ENCODE results near the gene NEK1.
"Not testable (repeated sequence)": the region's sequence is repeated elsewhere in the genome, so short reads cannot be mapped to it uniquely, and the experiment has no call there.

The NEK1 gene

GRCh38 chr4:169428376-169428775 lies 184.0 kb downstream of the NEK1 start:
- no peak for FAIRE-seq
- TF ChIP-seq POLR2AphosphoS5 (IDR thresholded peaks at IDR 0.05; ENCODE audit: low read depth, low read length) (no peak), POLR2A (IDR thresholded peaks at IDR 0.05; ENCODE audit: low read depth, low read length) (no peak), TAF1 (IDR thresholded peaks at IDR 0.05; ENCODE audit: borderline replicate concordance, low read depth, low read length) (no peak)
- DNase-seq (ENCODE audit: insufficient read length): no peak

- FAIRE-seq; DNase-seq (ENCODE audit: insufficient read length): not testable (repeated sequence)
Observed at GRCh38 chr4:169427727-169428126, 184.7 kb downstream of the NEK1 start.

- no peak for TF ChIP-seq TAF1 (IDR thresholded peaks at IDR 0.05; ENCODE audit: borderline replicate concordance, low read depth, low read length)
- no peak for TF ChIP-seq POLR2AphosphoS5 (IDR thresholded peaks at IDR 0.05; ENCODE audit: low read depth, low read length)
- no peak for TF ChIP-seq POLR2A (IDR thresholded peaks at IDR 0.05; ENCODE audit: low read depth, low read length)
- DNase-seq (ENCODE audit: insufficient read length): no peak
- FAIRE-seq: no peak
Observed at GRCh38 chr4:169420291-169420690, 192.1 kb downstream of the NEK1 start.

- DNase-seq (ENCODE audit: insufficient read length) (no peak), FAIRE-seq (no peak)
- TF ChIP-seq POLR2AphosphoS5 (IDR thresholded peaks at IDR 0.05; ENCODE audit: low read depth, low read length) (no peak), TAF1 (IDR thresholded peaks at IDR 0.05; ENCODE audit: borderline replicate concordance, low read depth, low read length) (no peak), POLR2A (IDR thresholded peaks at IDR 0.05; ENCODE audit: low read depth, low read length) (no peak)
Observed at GRCh38 chr4:169418846-169419245, 193.5 kb downstream of the NEK1 start.

- TF ChIP-seq POLR2AphosphoS5 (IDR thresholded peaks at IDR 0.05; ENCODE audit: low read depth, low read length) (no peak), TAF1 (IDR thresholded peaks at IDR 0.05; ENCODE audit: borderline replicate concordance, low read depth, low read length) (no peak), POLR2A (IDR thresholded peaks at IDR 0.05; ENCODE audit: low read depth, low read length) (no peak)
- FAIRE-seq (no peak), DNase-seq (ENCODE audit: insufficient read length) (no peak)
Observed at GRCh38 chr4:169417629-169418282, 194.6 kb downstream of the NEK1 start.

GRCh38 chr4:169416997-169417396 lies 195.4 kb downstream of the NEK1 start:
- no peak for DNase-seq (ENCODE audit: insufficient read length)
- peak; percentile 27 for FAIRE-seq
- no peak for TF ChIP-seq POLR2A (IDR thresholded peaks at IDR 0.05; ENCODE audit: low read depth, low read length)
- TF ChIP-seq POLR2AphosphoS5 (IDR thresholded peaks at IDR 0.05; ENCODE audit: low read depth, low read length): no peak
- no peak for TF ChIP-seq TAF1 (IDR thresholded peaks at IDR 0.05; ENCODE audit: borderline replicate concordance, low read depth, low read length)

- FAIRE-seq: no peak
- TF ChIP-seq POLR2AphosphoS5 (IDR thresholded peaks at IDR 0.05; ENCODE audit: low read depth, low read length) (no peak), TAF1 (IDR thresholded peaks at IDR 0.05; ENCODE audit: borderline replicate concordance, low read depth, low read length) (no peak), POLR2A (IDR thresholded peaks at IDR 0.05; ENCODE audit: low read depth, low read length) (no peak)
Observed at GRCh38 chr4:169416461-169416860, 195.9 kb downstream of the NEK1 start.

GRCh38 chr4:169414913-169415312 lies 197.5 kb downstream of the NEK1 start:
- FAIRE-seq (no peak), DNase-seq (ENCODE audit: insufficient read length) (no peak)
- TF ChIP-seq POLR2A (IDR thresholded peaks at IDR 0.05; ENCODE audit: low read depth, low read length) (no peak), POLR2AphosphoS5 (IDR thresholded peaks at IDR 0.05; ENCODE audit: low read depth, low read length) (no peak), TAF1 (IDR thresholded peaks at IDR 0.05; ENCODE audit: borderline replicate concordance, low read depth, low read length) (no peak)

More at GRCh38 chr4:169416461-169416860, 195.9 kb downstream of the NEK1 start:
- no peak for DNase-seq (ENCODE audit: insufficient read length)

GRCh38 chr4:169412046-169412445 lies 200.3 kb downstream of the NEK1 start:
- TF ChIP-seq TAF1 (IDR thresholded peaks at IDR 0.05; ENCODE audit: borderline replicate concordance, low read depth, low read length): no peak
- no peak for TF ChIP-seq POLR2A (IDR thresholded peaks at IDR 0.05; ENCODE audit: low read depth, low read length)
- no peak for TF ChIP-seq POLR2AphosphoS5 (IDR thresholded peaks at IDR 0.05; ENCODE audit: low read depth, low read length)
- FAIRE-seq: peak; percentile 60

GRCh38 chr4:169410839-169411770 lies 201.3 kb downstream of the NEK1 start:
- TF ChIP-seq POLR2A (IDR thresholded peaks at IDR 0.05; ENCODE audit: low read depth, low read length) (peak; percentile 60; the same call in 1 of the 2 replicates), TAF1 (IDR thresholded peaks at IDR 0.05; ENCODE audit: borderline replicate concordance, low read depth, low read length) (no peak), POLR2AphosphoS5 (IDR thresholded peaks at IDR 0.05; ENCODE audit: low read depth, low read length) (peak; percentile 60; the same call in 1 of the 2 replicates)
- peak; percentile 98 for FAIRE-seq
- peak; percentile 14 for DNase-seq (ENCODE audit: insufficient read length)

More at GRCh38 chr4:169412046-169412445, 200.3 kb downstream of the NEK1 start:
- no peak for DNase-seq (ENCODE audit: insufficient read length)

GRCh38 chr4:169407217-169407845 lies 205.1 kb downstream of the NEK1 start:
- FAIRE-seq: no peak
- DNase-seq (ENCODE audit: insufficient read length): no peak
- TF ChIP-seq POLR2AphosphoS5 (IDR thresholded peaks at IDR 0.05; ENCODE audit: low read depth, low read length) (no peak), TAF1 (IDR thresholded peaks at IDR 0.05; ENCODE audit: borderline replicate concordance, low read depth, low read length) (no peak), POLR2A (IDR thresholded peaks at IDR 0.05; ENCODE audit: low read depth, low read length) (no peak)
